ENCODE data around the gene ZNF579.

The ZNF579 gene
- 5.3 to 7.7 (median 6.9) reads per million in 4 experiments for total RNA-seq

DNA sequence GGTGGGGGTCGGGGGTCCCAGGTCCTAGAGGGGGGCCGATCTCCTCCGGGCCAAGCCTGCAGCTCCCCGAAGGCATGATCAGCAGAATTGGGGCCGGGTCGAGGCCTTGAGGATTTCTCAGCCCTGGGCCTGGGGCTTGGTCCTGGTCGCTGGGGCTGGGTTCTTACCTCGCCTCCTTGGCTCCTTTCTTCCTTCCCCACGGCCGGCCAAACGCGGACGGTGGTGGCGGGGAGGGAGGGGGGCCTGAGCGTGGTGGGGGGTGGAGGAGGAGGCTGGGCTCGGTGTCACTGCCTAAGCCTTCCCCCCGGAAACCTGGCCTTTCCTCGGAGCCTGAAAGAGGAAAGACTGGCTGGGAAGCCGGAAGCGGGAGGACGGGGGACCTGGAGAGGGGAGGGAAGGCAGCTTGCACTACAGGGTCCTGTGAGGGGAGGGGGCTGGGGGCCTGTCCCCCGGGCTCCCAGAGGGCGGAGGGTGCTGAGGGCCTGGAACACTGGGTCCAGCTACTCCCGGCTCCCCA, at the start of gene ZNF579:
Gene ZNF579, minus strand, starts transcription at position 221 of the 517 bp plus-strand sequence. CDS start 1,209 bp downstream, outside the sequence.
- peak; percentile 54 for DNase-seq

DNA sequence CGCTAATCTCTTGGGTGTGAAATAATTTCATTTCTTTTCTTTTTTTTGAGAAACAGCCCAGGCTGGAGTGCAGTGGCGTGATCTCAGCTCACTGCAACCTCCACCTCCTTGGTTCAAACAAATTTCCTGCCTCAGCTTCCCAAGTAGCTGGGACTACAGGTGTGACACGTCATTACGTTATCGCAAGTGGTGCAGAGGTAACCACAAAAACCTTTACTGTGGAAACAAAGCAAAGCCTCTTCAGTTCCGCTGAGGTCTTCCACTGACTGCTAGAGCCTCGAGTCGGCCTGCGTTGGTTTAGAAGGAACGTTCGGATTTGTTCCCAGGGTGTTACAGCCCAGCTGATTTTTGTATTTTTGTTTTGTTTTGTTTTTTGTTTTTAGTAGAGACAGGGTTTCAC, 45.7 kb upstream of the ZNF579 start:
- peak; percentile 35 for DNase-seq

DNA sequence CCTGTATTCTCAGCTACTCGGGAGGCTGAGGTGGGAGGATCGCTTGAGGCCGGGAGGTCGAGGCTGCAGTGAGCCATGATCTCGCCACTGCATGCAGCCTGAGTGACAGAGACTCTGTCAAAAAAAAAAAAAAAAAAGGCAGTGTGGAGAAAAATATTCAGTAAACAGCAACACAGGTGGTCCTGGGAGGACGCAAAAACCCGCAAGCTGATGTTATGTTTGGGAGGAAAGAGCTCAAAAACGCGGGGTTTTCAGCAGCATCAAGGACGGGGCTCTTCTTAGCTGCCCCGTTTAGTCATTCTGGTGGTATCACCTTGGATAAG, 44.3 kb upstream of the ZNF579 start:
- DNase-seq = no peak

GRCh38 chr19:55624109-55625003, 43.7 kb upstream of the ZNF579 start, which contains the start of gene ZNF784:
Gene ZNF784, minus strand, starts transcription at chr19:55624566. Its CDS starts 5 bp downstream, at chr19:55624561.
- DNase-seq = peak; percentile 94

DNA sequence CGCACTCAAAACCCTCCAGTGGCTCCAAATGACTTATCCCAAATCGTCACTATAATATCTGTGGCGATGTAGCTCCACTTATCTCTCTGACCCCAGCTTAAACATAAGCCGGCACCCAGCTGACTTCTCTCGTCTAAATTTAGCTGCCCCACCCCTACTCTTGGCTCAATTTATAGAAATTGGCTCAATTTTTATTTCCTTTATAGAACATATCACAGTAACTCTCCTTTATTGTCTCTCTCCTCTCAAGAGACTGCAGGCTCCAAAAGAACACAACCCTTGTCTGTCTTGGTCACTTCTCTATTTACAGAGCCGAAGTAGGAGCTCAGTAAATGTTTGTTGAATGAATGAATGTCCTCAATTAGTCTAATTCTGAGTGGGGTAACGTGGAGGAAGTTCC, 42.9 kb upstream of the ZNF579 start:
- no peak for DNase-seq

DNA sequence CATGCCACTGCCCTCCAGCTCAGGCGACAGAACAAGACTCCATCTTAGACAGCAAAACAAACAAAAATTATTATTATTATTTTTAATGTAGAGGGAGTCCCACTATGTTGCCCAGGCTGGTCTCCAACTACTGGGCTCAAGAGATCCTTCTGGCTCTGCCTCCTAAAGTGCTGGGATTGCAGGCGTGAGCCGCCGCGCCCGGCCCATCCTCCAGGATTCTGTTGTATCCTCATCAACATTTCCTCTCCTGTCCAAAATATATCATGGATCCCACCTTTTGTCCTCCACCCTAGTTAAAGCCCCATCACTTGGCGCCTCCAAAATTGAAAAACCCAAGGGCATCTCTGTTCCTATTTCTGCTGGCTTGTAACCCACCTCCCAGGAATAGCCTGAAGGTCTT, 42.5 kb upstream of the ZNF579 start:
- no peak for DNase-seq

DNA sequence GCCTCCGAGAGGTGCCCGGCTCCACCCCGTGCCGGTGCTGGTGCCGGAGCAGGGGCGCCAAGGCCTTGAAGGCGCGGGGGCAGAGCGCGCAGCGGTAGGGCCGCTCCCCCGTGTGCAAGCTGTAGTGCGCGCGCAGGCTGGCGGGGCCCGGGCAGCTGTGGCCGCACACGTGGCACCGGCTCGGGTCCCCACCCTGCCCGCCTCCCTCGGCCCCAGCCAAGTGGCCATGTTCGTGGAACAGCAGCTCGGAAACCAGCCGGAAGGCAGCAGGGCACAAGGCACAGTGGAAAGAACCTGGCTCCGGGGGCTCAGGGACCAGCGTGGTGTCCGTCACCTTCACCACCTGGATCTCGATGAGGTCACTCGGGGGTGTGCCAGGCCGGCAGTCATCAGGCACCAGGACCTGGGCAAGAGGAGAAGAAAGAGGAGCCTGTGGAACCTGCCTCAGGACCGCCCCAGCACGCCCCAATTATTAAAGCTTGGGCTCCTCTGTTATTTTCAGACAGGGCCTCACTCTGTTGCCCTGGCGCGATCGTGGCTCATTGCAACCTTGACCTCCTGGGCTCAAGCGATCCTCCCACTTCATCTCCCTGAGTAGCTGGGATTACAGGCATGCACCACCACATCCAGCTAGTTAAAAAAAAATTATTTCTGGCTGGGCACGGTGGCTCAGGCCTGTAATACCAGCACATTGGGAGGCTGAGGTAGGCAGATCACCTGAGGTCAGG, 41.8 kb upstream of the ZNF579 start:
- DNase-seq = no peak

DNA sequence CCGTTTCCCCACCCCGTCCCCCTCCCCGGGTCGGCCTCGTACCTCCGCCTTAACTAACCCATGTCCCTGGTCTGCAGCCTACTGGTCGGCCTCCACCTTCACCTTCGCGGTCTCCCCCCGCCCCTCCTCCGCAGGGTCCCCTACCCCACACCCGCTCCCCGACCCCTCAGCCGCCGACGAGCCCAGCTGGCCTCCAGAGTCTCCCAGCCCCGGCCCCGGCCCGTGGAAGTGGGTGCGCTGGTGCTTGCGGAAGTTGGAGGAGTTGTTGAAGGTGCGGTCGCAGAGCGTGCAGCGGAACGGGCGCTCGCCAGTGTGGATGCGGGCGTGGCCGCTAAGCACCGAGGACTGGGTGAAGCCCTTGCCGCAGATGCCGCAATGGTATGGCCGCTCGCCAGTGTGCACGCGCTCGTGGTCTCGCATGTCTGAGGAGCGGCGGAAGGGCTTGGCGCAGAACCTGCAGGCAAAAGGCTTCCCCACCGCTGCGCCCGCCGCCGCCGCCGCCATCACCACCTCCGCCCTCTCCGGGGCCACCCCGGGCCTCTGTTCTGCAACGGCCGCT, 41.1 kb upstream of the ZNF579 start:
- no peak for DNase-seq

GRCh38 chr19:55621205-55621672, 40.6 kb upstream of the ZNF579 start:
- DNase-seq = no peak

GRCh38 chr19:55620410-55621204, 40.0 kb upstream of the ZNF579 start:
- DNase-seq = peak; percentile 18

- no peak for DNase-seq
Measured at GRCh38 chr19:55619286-55619685, 38.6 kb upstream of the ZNF579 start.

- no peak for DNase-seq
Measured at GRCh38 chr19:55618426-55618825, 37.8 kb upstream of the ZNF579 start.

DNA sequence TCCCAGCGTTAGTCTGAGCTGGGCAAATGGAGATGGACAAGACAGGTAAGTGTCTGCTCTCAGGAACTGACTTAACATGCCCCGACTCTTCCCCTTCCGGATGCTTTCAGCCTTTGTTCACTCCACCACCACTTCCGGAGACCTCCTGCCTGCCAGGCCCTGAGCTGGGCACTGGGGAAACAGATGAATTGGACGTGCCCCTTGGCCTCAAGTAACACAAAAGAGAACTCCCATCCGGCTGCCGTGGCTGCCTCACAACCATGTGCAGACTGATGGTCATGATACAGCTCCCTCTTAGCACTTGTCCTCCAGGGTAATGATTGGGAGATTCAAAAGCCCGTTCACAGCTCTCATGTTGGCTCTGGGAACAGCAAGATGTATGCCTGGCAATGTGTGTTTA, 36.8 kb upstream of the ZNF579 start:
- no peak for DNase-seq

- DNase-seq = no peak
Measured at GRCh38 chr19:55616395-55616875, 35.8 kb upstream of the ZNF579 start.

- DNase-seq = no peak
Measured at GRCh38 chr19:55615543-55616394, 35.1 kb upstream of the ZNF579 start.

DNA sequence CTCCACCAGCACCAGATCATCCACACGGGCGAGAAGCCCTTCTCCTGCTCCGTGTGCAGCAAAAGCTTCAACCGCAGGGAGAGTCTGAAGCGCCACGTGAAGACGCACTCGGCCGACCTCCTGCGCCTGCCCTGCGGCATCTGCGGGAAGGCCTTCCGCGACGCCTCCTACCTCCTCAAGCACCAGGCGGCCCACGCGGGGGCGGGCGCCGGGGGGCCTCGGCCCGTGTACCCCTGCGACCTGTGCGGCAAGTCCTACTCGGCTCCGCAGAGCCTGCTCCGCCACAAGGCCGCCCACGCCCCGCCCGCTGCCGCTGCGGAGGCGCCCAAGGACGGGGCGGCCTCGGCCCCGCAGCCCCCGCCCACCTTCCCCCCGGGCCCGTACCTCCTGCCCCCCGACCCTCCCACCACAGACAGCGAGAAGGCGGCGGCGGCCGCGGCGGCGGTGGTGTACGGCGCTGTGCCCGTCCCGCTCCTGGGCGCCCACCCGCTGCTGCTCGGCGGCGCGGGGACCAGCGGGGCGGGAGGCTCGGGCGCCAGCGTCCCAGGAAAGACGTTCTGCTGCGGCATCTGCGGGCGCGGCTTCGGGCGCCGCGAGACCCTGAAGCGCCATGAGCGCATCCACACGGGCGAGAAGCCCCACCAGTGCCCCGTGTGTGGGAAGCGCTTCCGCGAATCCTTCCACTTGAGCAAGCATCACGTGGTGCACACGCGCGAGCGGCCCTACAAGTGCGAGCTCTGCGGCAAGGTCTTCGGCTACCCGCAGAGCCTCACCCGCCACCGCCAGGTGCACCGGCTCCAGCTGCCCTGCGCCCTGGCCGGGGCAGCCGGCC, 34.3 kb upstream of the ZNF579 start:
- no peak for DNase-seq

- no peak for DNase-seq
Measured at GRCh38 chr19:55613930-55614710, 33.5 kb upstream of the ZNF579 start.

DNA sequence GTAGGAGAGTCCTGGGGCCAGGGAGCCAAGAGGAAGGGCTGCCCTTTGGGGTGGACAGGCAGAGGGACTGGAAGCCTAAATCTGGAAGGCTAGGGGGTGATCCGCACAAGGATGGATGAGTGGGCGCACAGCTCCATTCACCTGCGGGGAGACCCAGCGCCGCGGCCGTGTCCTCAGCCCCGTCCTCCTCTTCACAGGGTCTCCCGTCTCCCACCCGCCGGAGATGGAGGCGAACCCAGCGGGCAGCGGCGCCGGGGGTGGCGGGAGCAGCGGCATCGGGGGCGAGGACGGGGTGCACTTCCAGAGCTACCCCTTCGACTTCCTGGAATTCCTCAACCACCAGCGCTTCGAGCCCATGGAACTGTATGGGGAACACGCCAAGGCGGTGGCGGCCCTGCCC, 32.7 kb upstream of the ZNF579 start:
- DNase-seq = no peak

DNA sequence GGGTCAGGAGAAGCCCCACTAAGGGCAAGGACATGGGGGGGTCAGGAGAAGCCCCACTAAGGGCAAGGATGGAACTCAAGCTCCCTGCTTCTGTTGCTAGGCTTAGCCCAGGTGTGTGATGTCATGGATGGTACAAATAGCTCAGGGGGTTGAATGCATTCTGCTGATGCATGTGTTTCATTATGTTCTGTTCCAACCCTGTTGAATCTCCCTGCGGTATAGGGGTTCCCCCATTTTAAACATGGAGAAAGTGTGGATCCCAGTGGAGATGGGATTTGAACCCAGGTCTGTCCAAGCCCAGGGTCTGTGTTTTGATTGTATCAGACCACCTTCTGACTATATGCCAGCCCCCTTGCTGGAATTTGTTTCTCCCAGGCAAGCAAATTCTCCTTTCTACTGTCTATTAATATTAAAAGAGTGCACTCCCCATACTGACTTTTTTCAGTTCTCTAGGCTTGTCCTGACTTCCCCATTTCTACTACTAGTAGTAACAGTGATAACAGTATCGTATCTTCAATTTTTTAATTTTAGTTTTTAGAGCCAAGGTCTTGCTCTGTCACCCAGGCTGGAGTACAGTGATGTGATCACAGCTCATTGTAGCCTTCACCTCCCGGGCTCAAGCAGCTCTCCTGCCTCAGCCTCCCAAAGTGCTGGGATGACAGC, 31.5 kb upstream of the ZNF579 start:
- no peak for DNase-seq
